K562 (cell line): ENCODE measurements around the gene PPCDC. TPM values are rescaled to one million over a fixed set of nuclear protein-coding genes. Genes with fewer than 3 reads are reported as not detected.
A peak's percentile ranks its signal among the peaks of the same experiment; 100 is the strongest.

ENCODE experiments used
- ATAC-seq: fragments of 200-7000 bp; cut with Tn5 transposase; 3 replicates; pipeline ENCODE4 v1.9.1; 2020; ENCODE audit warnings: moderate library complexity
- BruUV-seq: library from RNA; stranded (reverse); fragments of 400-500 nt; replicated peaks from 2 replicates; lab custom pipeline; 2021; lab: Mats Ljungman, UMichigan
- CTCF ChIA-PET: fragments of 300-600 bp; formaldehyde crosslinking; extraction: SDS; loops from one replicate; lab custom pipeline; 2021; ENCODE audit warnings: low intra/inter-chr PET ratio; lab: Yijun Ruan, JAX
- POLR2A ChIA-PET: fragments of 300-600, 350-650 bp; sonication (Branson Sonifier 250); formaldehyde crosslinking; extraction: SDS; loops from one replicate; lab custom pipeline; 2021; ENCODE audit warnings: antibody characterized with exemption, inconsistent platforms; lab: Yijun Ruan, JAX
- DNase-seq, 4 experiments: peaks; one replicate each; pipeline versions ENCODE4 v3.0.0 to v3.0.0-alpha.2; 2011 to 2018; ENCODE audit warnings: low spot score in 3 of 4, mixed read lengths in 3 of 4; ENCODE audit errors: extremely low read depth in 1 of 4
- FAIRE-seq: peaks from 2 replicates; lab custom pipeline; 2011; peaks lifted over from hg19 to GRCh38; lab: Jason Lieb, UNC
- H2AFZ ChIP-seq: 2 replicates; pipeline ENCODE4 v1.6.0; 2011; ENCODE audit warnings: low read depth, low read length, control low read depth, inconsistent platforms
- H3K27ac ChIP-seq: fragments of 200-600 bp; 3 replicates; pipeline ENCODE4 v1.8.0; 2011; ENCODE audit warnings: low read depth, mild to moderate bottlenecking, control low read depth, inconsistent platforms, low read length, moderate library complexity, mixed read lengths; ENCODE audit errors: extremely low read depth
- H3K27me3 ChIP-seq, 2 experiments: fragments of 300-600 bp in 1 of 2; 2 replicates in 1 of 2; 3 replicates in 1 of 2; pipeline versions ENCODE4 v1.6.0 to v1.8.0; 2011; ENCODE audit warnings: inconsistent platforms in 2 of 2, low read length in 2 of 2, mild to moderate bottlenecking in 1 of 2, mixed read lengths in 1 of 2, moderate library complexity in 1 of 2; ENCODE audit not compliant: control insufficient read depth in 2 of 2, insufficient read depth in 2 of 2
- H3K36me3 ChIP-seq: fragments of 300-600 bp; 3 replicates; pipeline ENCODE4 v1.8.0; 2011; ENCODE audit warnings: mild to moderate bottlenecking, low read length, inconsistent platforms; ENCODE audit not compliant: control insufficient read depth, insufficient read depth
- H3K4me1 ChIP-seq, 2 experiments: fragments of 200-600 bp in 1 of 2; replicated peaks in 1 of 2; 2 replicates in 1 of 2; 3 replicates in 1 of 2; pipeline versions ENCODE4 v1.5.1 to v1.8.0; 2011; ENCODE audit warnings: inconsistent platforms in 2 of 2, low read length in 2 of 2, mild to moderate bottlenecking in 1 of 2, mixed read lengths in 1 of 2, moderate library complexity in 1 of 2; ENCODE audit not compliant: control insufficient read depth in 2 of 2, insufficient read depth in 2 of 2
- H3K4me2 ChIP-seq: 2 replicates; pipeline ENCODE4 v1.6.1; 2011; ENCODE audit warnings: low read length, control low read depth, inconsistent platforms, mixed read lengths; ENCODE audit not compliant: insufficient read depth
- H3K4me3 ChIP-seq: fragments of 200-600 bp; sonication (generic), shearing (Covaris generic); 2 replicates; pipeline ENCODE4 v1.5.1; 2016; ENCODE audit warnings: control low read depth, inconsistent platforms
- H3K79me2 ChIP-seq: fragments of 200-600 bp; 3 replicates; pipeline ENCODE4 v1.8.0; 2011; ENCODE audit warnings: low read length, inconsistent platforms; ENCODE audit not compliant: control insufficient read depth, insufficient read depth
- H3K9ac ChIP-seq, 2 experiments: 2 replicates each; pipeline versions ENCODE4 v1.6.0 to v1.6.1; 2011; ENCODE audit warnings: low read depth in 2 of 2, low read length in 2 of 2, control low read depth in 1 of 2, inconsistent platforms in 1 of 2, mild to moderate bottlenecking in 1 of 2, mixed read lengths in 1 of 2; ENCODE audit not compliant: insufficient read depth in 1 of 2
- H3K9me1 ChIP-seq: one replicate; pipeline ENCODE4 v1.6.0; 2011; ENCODE audit warnings: inconsistent platforms, mild to moderate bottlenecking, low read length, moderate library complexity; ENCODE audit not compliant: control insufficient read depth, insufficient read depth
- H3K9me3 ChIP-seq: replicated peaks from 2 replicates; pipeline ENCODE4 v1.5.1; 2011; ENCODE audit warnings: low read depth, low read length, inconsistent platforms; ENCODE audit not compliant: control insufficient read depth, insufficient read depth
- H4K20me1 ChIP-seq: replicated peaks from 2 replicates; pipeline ENCODE4 v1.6.1; 2011; ENCODE audit warnings: low read length, inconsistent platforms, mixed read lengths; ENCODE audit not compliant: control insufficient read depth, insufficient read depth
- MAFG ChIP-seq: fragments of 450-650 bp; conservative IDR thresholded peaks from 2 replicates; pipeline ENCODE4 v1.6.1; 2016; ENCODE audit warnings: missing genetic modification characterization, missing compliant biosample characterization
- MEIS2 ChIP-seq: fragments of 450-650 bp; IDR thresholded peaks from 2 replicates; pipeline ENCODE4 v1.6.1; 2014; ENCODE audit warnings: mild to moderate bottlenecking; ENCODE audit not compliant: partially characterized antibody
- NFIC ChIP-seq: fragments of 450-650 bp; IDR thresholded peaks from 2 replicates; pipeline ENCODE4 v1.6.1; 2017; ENCODE audit warnings: mild to moderate bottlenecking, inconsistent platforms
- PBX2 ChIP-seq, 2 experiments: IDR thresholded peaks in 1 of 2; conservative IDR thresholded peaks in 1 of 2; 2 replicates each; pipeline ENCODE4 v1.6.1; 2016; ENCODE audit warnings: low read depth in 2 of 2, mild to moderate bottlenecking in 1 of 2, missing compliant biosample characterization in 1 of 2, missing genetic modification characterization in 1 of 2, moderate library complexity in 1 of 2
- PKNOX1 ChIP-seq: fragments of 450-650 bp; IDR thresholded peaks from 2 replicates; pipeline ENCODE4 v1.6.1; 2016
- RHOXF2B ChIP-seq: fragments of 250-450 bp; sonication (Bioruptor Pico); conservative IDR thresholded peaks from 2 replicates; pipeline ENCODE4 v1.5.1; 2021
- SUPT5H ChIP-seq: fragments of 450-650 bp; IDR thresholded peaks from 2 replicates; pipeline ENCODE4 v1.6.1; 2016
- WGBS: fragments of 100-300 bp; shearing (Covaris generic); methylation state at CpG from one replicate; pipeline ENCODE4 v1.1.6; 2016; ENCODE audit warnings: low coverage, mixed read lengths; ENCODE audit not compliant: insufficient coverage; ENCODE audit errors: missing lambda C conversion rate; 5-methylcytosine and 5-hydroxymethylcytosine counted together
- in situ Hi-C: fragments of 300-500 bp; cut with MboI; formaldehyde crosslinking; loops from 4 replicates; pipeline ENCODE4 v1.15.0; 2018; ENCODE audit warnings: inconsistent platforms, mixed read lengths
- intact Hi-C: fragments of 100-400 bp; cut with micrococcal nuclease; formaldehyde crosslinking; loops from 2 replicates; pipeline ENCODE4 v1.14.2; 2022
- polyA plus RNA-seq, 8 experiments: library from polyadenylated mRNA; depleted of rRNA in 4 of 8; stranded (reverse) in 5 of 8; unstranded in 3 of 8; fragments of >200 nt; fragmentation: Nextera tagmentation in 2 of 8; fragmentation: Illumina TruSeq in 1 of 8; extraction: Ambion mirVana in 2 of 8; extraction: Trizol in 1 of 8; gene quantifications; 2 replicates each; pipeline versions ENCODE4 v1.2.1 to v1.2.3, GENCODE V29; 2011 to 2014; ENCODE audit warnings: inconsistent platforms in 1 of 8, missing spikeins in 1 of 8
- total RNA-seq, 7 experiments: library from RNA; depleted of rRNA in 6 of 7; stranded (reverse); fragments of >200 nt in 6 of 7; fragmentation: Illumina TruSeq in 2 of 7; extraction: Trizol in 2 of 7; gene quantifications; 2 replicates each; pipeline versions ENCODE4 v1.2.1 to v1.2.3, GENCODE V29; 2011 to 2021; ENCODE audit warnings: low replicate concordance in 1 of 7

The PPCDC gene
- total and polyA plus RNA-seq, 9 of the 15 experiments (the other 6 are each of a cell fraction or from before 2014, with no cell fraction given): 10.9 to 53.6 (median 16.7) TPM

GRCh38 chr15:75031848-75032247 lies 8.5 kb downstream of the PPCDC start (continued):
- TF ChIP-seq MAFG (tag): 0 out of 2 replicates have a peak, but pooled peaks have one; percentile 19

DNA sequence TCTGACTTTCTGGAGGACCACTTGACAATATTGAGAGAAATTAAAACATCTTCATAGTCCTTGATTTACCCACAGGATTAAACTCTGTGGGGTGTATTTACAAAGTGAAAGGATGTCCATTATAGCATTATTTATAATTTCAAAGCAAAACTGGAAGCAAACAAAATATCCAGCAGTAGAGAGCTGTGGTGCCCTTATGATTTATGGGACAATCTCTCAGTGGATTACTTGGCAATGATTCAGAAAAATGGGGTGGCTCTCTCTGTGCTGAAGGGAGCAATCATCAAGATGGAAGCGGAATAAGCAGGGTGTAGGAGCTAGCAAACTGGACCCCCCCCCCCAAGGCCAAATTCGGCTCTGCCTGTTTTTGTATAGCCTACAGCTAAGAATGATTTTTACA lies 9.0 kb downstream of the PPCDC start:
- WGBS: no CpG with 5 or more reads among the region's 2 CpGs
- no peaks in the 10 kb centered on the region for H4K20me1 ChIP-seq
- no peak overlapping the region for H3K4me2 ChIP-seq
- no peak for ATAC-seq
- ChIA-PET CTCF (no interaction called here), POLR2A (interaction anchor here (0.6 to 1.8 kb wide), 4 partner anchors 9 to 168 kb away, joined by 3 to 7 read pairs (median 4); partner anchors contain the start of gene PPCDC)
- BruUV-seq: no TSS peak
- intact Hi-C loops (no loop called here), in situ Hi-C loops (no loop called here)
- DNase-seq: no peak
- no peaks in the 10 kb centered on the region for H3K9me1 ChIP-seq
- peaks cover 4% of the 10 kb centered on the region; the same call in 1 of the 3 replicates for H3K36me3 ChIP-seq
- no peak overlapping the region for H3K4me3 ChIP-seq
- no peaks in the 10 kb centered on the region for H3K27me3 ChIP-seq
- no peaks in the 10 kb centered on the region for H3K9me3 ChIP-seq
- H2AFZ ChIP-seq: no peak overlapping the region
- H3K79me2 ChIP-seq: no peaks in the 10 kb centered on the region
- H3K4me1 ChIP-seq: peaks cover 20 to 25% of the 10 kb centered on the region in 2 experiments
- no peak for FAIRE-seq
- no peak overlapping the region for H3K9ac ChIP-seq
- no peak overlapping the region for H3K27ac ChIP-seq
- TF ChIP-seq MEIS2 (peak; percentile 84), PKNOX1 (peak; percentile 75), NFIC (peak; percentile 60), PBX2 (CRISPR knock-in tag; IDR thresholded peaks at IDR 0.05; ENCODE audit: low read depth) (no peak), PBX2 (tag; conservative IDR thresholded peaks at IDR 0.05; ENCODE audit: low read depth) (peak; percentile 92), SUPT5H (no peak), RHOXF2B (no peak)
